ENCODE data around the gene GPT2.

DNA sequence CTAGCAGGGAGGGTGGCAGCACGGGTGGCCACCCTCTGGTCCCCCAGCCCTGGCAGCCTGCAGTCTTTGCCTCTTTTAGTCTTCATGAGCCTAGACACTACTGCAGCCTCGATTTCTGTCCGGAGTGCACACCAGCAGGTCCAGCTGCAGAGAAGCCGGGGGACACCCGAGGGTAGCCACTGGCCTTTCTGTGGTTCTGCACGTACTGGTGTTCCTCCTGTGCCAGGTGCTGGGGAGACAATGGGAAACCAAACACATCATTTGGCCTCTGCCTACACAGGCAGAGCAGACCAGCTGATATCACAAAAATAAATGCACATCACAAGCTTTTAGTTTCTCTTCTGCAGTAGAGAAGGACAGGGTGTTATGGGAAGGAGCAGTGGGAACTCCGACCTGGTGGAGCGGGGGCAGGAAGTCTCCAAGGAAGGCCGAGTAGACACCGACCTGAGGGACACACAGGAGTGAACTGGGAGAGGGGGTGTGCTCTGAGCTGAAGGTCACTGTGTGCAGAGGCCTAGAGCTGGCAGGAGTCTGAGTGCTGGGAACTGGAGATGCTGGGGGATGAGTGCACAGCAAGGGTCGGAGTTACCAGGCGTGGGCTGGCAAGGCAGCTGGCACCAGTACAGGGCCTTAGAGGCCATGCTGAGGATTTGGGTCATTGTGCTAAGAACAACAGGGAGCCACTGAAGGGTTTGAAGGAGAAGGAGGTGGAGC lies 23.1 kb downstream of the GPT2 start:
- TF ChIP-seq CTCF (IDR thresholded peaks at IDR 0.05) (no peak), EP300 (IDR thresholded peaks at IDR 0.05) (no peak), POLR2AphosphoS5 (IDR thresholded peaks at IDR 0.05) (no peak)
